SU-DHL-6 (cell line): Measurements from ENCODE around the gene LCOR.

Experiments
- H2AFZ ChIP-seq: fragments of 200-600 bp; sonication (generic); 2 replicates; pipeline ENCODE4 v1.6.1; 2014; ENCODE audit warnings: low read depth, mild to moderate bottlenecking, moderate library complexity, mixed read lengths, antibody characterized with exemption, low read length; ENCODE audit not compliant: severe bottlenecking
- H3F3A ChIP-seq: fragments of 200-600 bp; shearing (Covaris generic); 2 replicates; pipeline ENCODE4 v1.6.0; 2016; ENCODE audit warnings: antibody characterized with exemption, mild to moderate bottlenecking; ENCODE audit not compliant: insufficient read depth
- H3K27ac ChIP-seq: fragments of 200-600 bp; sonication (generic); 2 replicates; pipeline ENCODE4 v1.5.1; 2016; ENCODE audit warnings: low read depth, mild to moderate bottlenecking, low read length, moderate library complexity, mixed read lengths
- H3K27me3 ChIP-seq: fragments of 200-600 bp; sonication (generic), shearing (Covaris generic); 2 replicates; pipeline ENCODE4 v1.6.0; 2014; ENCODE audit warnings: mild to moderate bottlenecking, low read length
- H3K36me3 ChIP-seq: fragments of 200-600 bp; sonication (generic); 2 replicates; pipeline ENCODE4 v1.6.1; 2014; ENCODE audit warnings: mild to moderate bottlenecking, low read length, mixed read lengths
- H3K4me2 ChIP-seq: fragments of 300-600, 200-600 bp; shearing (Covaris generic), sonication (generic); 2 replicates; pipeline ENCODE4 v1.6.0; 2014; ENCODE audit warnings: low read length, low read depth, mild to moderate bottlenecking; ENCODE audit not compliant: poor library complexity, severe bottlenecking
- H3K4me3 ChIP-seq: fragments of 200-600 bp; sonication (generic); 2 replicates; pipeline ENCODE4 v1.5.1; 2014; ENCODE audit warnings: antibody characterized with exemption, low read length, mild to moderate bottlenecking, mixed read lengths; ENCODE audit not compliant: insufficient read depth, poor library complexity, severe bottlenecking
- H3K79me2 ChIP-seq: fragments of 200-600 bp; sonication (generic); 2 replicates; pipeline ENCODE4 v1.6.1; 2014; ENCODE audit warnings: mild to moderate bottlenecking, low read length, moderate library complexity; ENCODE audit not compliant: insufficient read depth
- H3K9ac ChIP-seq: fragments of 200-600 bp; sonication (generic); 2 replicates; pipeline ENCODE4 v1.7.0; 2014; ENCODE audit warnings: mild to moderate bottlenecking, low read length
- H3K9me2 ChIP-seq: fragments of 200-600 bp; sonication (generic); replicated peaks from 2 replicates; pipeline ENCODE4 v1.6.1; 2014; ENCODE audit warnings: low read length; ENCODE audit not compliant: insufficient read depth
- H3K9me3 ChIP-seq: fragments of 200-600 bp; sonication (generic); 2 replicates; pipeline ENCODE4 v1.6.1; 2014; ENCODE audit warnings: low read length, mixed read lengths; ENCODE audit not compliant: insufficient read depth
- H4K20me1 ChIP-seq: fragments of 200-600 bp; sonication (generic); 2 replicates; pipeline ENCODE4 v1.6.1; 2014; ENCODE audit warnings: low read depth, mild to moderate bottlenecking, antibody characterized with exemption, low read length, moderate library complexity, mixed read lengths
- CTCF ChIP-seq: fragments of 200-600 bp; sonication (generic); IDR thresholded peaks from one replicate; pipeline ENCODE4 v1.5.1; 2017; ENCODE audit warnings: antibody characterized with exemption, mild to moderate bottlenecking, low read length, moderate library complexity; ENCODE audit not compliant: insufficient read depth, poor library complexity, severe bottlenecking
- EZH2phosphoT487 ChIP-seq: fragments of 200-600 bp; sonication (generic), shearing (Covaris generic); conservative IDR thresholded peaks from 2 replicates; pipeline ENCODE4 v1.6.1; 2018; ENCODE audit warnings: mild to moderate bottlenecking, antibody characterized with exemption, low read length, moderate library complexity, mixed read lengths

Gene LCOR

GRCh38 chr10:96850113-96850512, 18.0 kb downstream of the LCOR start:
- H3K9me2 ChIP-seq: no peaks in the 10 kb centered on the region
- H3K9ac ChIP-seq: no peak overlapping the region
- H3K79me2 ChIP-seq: peaks cover 99% of the 10 kb centered on the region
- H3K36me3 ChIP-seq: no peaks in the 10 kb centered on the region; the same call in 1 of the 2 replicates
- H3F3A ChIP-seq: 0 out of 2 replicates have a peak, but pooled peaks cover 2% of the 10 kb centered on the region
- peaks cover 13% of the 10 kb centered on the region; the same call in 1 of the 2 replicates for H4K20me1 ChIP-seq
- H3K27me3 ChIP-seq: no peaks in the 10 kb centered on the region
- no peaks in the 10 kb centered on the region for H3K9me3 ChIP-seq
- H3K27ac ChIP-seq: no peak overlapping the region
- TF ChIP-seq EZH2phosphoT487 (no peak), CTCF (no peak)
- no peak overlapping the region for H3K4me3 ChIP-seq
- no peak overlapping the region for H3K4me2 ChIP-seq
- no peak overlapping the region for H2AFZ ChIP-seq

GRCh38 chr10:96850825-96851224, 18.7 kb downstream of the LCOR start:
- Histone ChIP-seq H3K27me3 (no peaks in the 10 kb centered on the region), H3K4me2 (no peak overlapping the region), H2AFZ (no peak overlapping the region), H3K9me2 (no peaks in the 10 kb centered on the region), H3K27ac (no peak overlapping the region), H3K4me3 (no peak overlapping the region), H3K9ac (no peak overlapping the region), H3F3A (0 out of 2 replicates have a peak, but pooled peaks cover 2% of the 10 kb centered on the region), H3K9me3 (no peaks in the 10 kb centered on the region), H4K20me1 (peaks cover 13% of the 10 kb centered on the region; the same call in 1 of the 2 replicates), H3K36me3 (no peaks in the 10 kb centered on the region; the same call in 1 of the 2 replicates), H3K79me2 (peaks cover 100% of the 10 kb centered on the region)
- TF ChIP-seq EZH2phosphoT487 (no peak), CTCF (no peak)

GRCh38 chr10:96851281-96851680, 19.2 kb downstream of the LCOR start:
- H3K4me2 ChIP-seq: no peak overlapping the region
- H3K27me3 ChIP-seq: no peaks in the 10 kb centered on the region
- H4K20me1 ChIP-seq: peaks cover 13% of the 10 kb centered on the region; the same call in 1 of the 2 replicates
- H3K9me3 ChIP-seq: no peaks in the 10 kb centered on the region
- TF ChIP-seq CTCF: no peak
- no peak for TF ChIP-seq EZH2phosphoT487
- no peaks in the 10 kb centered on the region; the same call in 1 of the 2 replicates for H3K36me3 ChIP-seq
- no peaks in the 10 kb centered on the region for H3K9me2 ChIP-seq
- no peak overlapping the region for H2AFZ ChIP-seq
- 0 out of 2 replicates have a peak, but pooled peaks cover 2% of the 10 kb centered on the region for H3F3A ChIP-seq
- H3K4me3 ChIP-seq: no peak overlapping the region
- peaks cover 99% of the 10 kb centered on the region for H3K79me2 ChIP-seq
- no peak overlapping the region for H3K27ac ChIP-seq
- no peak overlapping the region for H3K9ac ChIP-seq
